HG02840 (cell line): Measurements from ENCODE around the gene TXNDC11.

ENCODE experiments used
- ATAC-seq: cut with Tn5 transposase; IDR thresholded peaks from one replicate; pipeline ENCODE4 v1.9.1; 2021; ENCODE audit warnings: mild to moderate bottlenecking, moderate library complexity, moderate number of reproducible peaks; ENCODE audit not compliant: unreplicated experiment, low FRiP score

The TXNDC11 gene

DNA sequence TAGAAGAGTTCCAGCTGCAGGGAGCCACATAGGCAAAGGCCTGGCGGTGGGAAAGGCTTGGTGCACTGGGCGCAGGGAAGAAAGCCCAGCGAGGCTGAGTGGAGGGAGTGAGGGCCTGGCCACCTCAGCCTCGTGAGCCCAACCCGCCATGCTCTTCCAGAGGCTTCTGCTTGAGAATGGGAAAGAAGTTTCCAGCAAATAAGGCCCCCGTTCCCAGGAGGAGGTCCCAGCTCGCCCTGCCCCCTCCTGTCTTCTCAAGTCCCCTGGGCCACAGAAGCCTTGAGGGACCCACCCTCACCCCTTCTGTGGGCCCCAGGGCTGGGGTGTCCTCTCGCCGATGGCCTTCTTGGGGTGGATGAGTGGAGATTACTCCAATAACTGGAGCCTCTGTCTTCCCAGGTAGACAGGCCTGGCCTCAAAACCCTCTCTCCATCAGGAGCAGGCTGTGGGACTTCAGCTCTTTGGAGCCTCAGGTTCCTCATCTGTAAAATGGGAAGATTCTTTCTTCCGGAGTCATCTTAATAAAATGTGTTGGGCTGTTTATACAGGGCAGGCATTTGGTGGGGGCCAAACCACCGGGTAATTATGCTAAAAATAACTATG is 75.3 kb downstream of the TXNDC11 start:
- no peak for ATAC-seq

DNA sequence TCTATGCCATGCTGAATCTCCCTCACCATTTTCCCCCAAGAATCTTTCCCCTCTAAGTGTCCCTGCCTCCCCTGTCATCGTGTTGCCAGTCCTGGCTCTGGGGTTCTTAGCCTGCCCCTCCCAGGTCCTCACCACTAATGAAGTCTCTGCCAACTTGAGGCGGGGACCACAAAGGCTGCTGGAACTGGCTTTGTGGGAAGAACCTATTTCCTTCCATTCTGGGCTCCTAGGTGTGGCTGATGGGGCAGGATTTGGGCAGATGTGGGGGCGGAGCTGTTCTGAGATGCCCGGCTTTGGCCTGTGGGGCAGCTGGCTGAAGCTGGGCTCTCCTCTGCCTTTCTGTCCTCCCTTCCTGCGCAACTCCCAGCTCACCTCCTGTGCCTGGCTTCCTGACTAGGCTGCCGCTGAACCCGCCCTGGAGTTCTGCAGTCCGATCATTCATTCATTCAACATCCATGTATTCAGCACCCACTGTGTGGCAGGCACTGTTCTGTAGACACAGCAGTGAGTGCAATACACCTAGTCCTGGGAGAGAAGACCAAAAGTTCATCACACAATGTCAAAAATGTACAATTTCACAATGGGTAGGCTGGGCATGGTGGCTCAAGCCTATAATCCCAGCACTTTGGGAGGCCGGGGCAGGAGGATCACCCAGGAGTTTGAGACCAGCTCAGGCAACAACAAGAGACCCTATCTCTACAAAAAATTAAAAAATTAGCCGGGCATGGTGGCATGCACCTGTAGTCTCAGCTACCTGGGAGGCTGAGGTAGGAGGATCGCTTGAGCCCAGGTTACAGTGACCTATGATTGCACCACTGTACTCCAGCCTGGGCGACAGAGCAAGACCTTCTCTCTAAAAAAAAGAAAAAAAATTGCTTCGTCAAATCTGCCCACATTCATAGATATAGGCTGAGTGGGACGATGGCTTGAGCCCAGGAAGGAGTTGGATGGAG is 76.3 kb downstream of the TXNDC11 start:
- ATAC-seq, result no peak

DNA sequence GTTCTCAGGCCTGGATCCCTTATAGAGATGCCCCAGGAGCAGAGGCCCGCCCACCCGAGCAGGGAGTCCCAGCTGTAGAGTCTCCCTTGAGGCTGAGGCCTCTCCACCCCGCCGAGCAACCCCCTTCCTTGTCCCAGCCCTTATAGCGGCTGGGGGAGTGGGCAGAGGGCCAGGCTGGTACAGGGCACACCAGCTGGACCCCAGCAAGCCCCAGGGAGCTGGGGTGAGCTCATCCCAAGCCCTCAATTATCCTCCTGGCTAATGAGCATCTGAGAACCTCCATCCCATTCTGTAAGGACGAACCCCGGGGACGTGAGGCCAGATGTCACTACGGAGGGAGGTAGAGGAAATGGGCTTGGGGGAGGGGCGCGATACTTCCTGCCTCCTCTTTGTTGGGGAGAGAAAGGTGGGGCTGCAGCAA is 77.6 kb downstream of the TXNDC11 start:
- ATAC-seq, result no peak

DNA sequence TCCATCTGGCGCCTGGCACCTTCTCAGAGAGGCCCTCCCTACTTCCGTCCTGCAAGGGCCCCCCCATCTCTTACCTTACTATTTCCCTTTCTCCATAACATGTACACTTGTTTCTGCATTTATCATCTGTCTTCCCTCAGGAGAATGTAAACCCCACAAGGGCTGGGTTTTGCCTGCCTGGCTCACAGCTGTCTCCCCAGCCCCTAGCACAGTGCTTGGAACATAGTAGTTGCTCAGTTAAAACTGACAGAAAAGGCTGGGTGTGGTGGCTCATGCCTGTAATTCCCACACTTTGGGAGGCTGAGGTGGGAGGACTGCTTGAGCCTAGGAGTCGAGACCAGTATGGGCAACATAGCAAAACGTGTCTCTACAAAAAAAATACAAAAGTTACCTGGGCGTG is 80.1 kb downstream of the TXNDC11 start:
- ATAC-seq, result no peak

DNA sequence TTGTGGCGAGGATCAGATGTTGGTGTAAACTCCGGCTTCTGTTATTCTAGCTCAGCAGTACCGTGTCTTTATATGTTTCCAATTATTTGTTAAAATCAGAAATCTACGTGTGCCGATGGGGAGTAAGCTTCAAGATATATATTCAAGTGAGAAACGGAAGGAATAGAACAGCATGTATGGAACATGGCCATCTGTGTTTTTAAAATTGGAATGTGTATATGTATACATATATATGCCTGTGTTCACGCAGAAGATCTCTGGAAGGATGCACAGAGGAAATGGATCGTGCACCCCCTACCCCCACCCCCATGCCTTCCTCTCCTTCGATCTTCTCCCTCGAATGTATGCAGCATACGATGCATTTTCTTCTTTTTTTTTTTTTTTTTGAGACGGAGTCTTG is 82.1 kb downstream of the TXNDC11 start:
- ATAC-seq, result no peak

DNA sequence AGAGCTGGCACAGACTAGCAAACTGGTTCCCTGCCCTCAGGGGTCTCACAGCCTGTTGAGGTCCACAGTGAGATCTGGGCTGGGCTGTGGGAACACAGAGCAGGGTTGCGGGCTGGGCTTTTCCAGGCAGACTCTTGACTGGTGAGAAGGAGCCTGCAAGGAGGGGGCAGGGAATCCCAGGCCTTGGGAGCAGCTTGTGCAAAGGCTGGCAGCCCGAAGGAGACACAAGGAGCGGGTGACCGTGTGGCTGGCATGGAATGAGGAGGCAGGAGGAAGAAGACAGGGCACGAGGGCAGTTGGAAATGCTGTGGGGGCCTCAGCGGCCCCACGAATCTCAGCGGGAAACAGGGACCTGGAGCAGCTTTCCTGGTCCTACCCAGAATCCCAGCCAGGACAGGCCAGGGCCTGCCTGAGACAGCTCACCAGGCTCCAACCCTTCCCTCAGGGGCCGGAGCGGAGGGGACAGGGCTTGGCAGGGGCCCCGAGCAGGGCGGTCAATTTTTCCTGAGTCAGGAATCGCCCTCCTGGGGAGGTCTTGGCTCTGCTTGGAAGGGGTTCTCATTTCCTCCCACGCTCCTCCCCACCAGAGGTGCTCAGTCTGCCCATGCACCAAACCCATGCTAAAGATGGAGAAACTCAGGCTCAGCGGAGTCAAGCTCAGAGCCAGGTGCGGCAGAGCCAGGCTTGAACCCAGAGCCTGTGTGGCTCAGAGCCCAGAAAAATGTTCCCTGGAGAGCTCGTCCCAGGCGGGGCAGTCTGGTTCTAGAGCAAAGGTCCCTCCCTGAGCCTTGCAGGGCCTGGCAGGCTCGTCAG is 83.6 kb downstream of the TXNDC11 start:
- ATAC-seq, result no peak

DNA sequence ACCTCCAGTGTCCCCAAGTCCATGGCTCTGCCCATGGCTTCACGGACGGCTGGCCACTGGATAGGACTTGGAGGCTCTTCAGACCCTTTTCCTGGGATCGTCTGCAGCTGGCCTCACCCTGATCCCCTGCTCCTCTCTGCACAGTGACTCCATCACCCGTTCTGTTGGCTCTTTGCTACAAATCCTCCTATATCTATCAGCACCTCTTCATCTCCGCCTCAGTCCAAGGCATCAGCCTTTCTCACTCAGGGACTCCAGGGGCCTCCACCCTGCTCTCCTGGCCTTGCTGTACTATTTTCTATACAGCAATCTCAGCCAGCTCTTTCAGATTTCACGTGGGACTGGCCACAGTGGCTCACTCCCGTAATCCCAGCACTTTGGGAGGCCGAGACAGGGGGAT is 85.1 kb downstream of the TXNDC11 start:
- no peak for ATAC-seq

DNA sequence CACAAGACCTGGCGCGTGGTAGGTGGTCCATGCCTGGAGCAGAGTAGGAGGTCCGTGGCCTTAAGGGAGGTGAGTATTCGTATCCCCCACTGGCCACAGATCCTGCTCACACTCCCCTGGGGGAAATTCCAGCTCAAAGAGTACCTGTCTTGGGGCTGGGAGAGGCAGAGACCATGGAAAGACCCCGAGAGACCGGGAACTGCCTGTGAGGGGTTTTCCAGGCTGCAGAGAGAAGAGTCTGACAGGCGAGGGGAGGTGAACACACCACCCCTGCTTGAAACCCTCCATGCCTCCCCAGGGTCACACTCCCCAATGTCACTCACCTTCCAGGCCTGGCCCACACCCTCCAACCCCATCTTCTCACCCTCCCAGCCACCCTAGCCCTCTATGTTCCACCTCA is 87.0 kb downstream of the TXNDC11 start:
- ATAC-seq, result no peak

DNA sequence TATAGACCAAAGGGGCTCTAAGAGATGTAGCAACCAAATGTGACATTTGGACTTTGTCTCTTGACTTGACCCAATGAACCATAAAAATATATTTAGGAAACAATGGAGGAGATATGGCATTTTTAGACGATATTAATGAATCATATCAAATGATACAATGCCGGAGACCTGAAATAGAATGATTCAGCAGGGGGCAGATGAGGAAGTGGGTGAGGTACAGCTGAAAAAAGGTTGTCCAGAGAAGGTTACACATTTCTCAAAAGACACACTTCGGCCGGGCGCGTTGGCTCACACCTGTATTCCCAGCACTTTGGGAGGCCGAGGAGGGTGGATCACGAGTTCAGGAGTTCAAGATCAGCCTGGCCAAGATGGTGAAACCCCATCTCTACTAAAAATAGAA is 90.9 kb downstream of the TXNDC11 start:
- no peak for ATAC-seq

DNA sequence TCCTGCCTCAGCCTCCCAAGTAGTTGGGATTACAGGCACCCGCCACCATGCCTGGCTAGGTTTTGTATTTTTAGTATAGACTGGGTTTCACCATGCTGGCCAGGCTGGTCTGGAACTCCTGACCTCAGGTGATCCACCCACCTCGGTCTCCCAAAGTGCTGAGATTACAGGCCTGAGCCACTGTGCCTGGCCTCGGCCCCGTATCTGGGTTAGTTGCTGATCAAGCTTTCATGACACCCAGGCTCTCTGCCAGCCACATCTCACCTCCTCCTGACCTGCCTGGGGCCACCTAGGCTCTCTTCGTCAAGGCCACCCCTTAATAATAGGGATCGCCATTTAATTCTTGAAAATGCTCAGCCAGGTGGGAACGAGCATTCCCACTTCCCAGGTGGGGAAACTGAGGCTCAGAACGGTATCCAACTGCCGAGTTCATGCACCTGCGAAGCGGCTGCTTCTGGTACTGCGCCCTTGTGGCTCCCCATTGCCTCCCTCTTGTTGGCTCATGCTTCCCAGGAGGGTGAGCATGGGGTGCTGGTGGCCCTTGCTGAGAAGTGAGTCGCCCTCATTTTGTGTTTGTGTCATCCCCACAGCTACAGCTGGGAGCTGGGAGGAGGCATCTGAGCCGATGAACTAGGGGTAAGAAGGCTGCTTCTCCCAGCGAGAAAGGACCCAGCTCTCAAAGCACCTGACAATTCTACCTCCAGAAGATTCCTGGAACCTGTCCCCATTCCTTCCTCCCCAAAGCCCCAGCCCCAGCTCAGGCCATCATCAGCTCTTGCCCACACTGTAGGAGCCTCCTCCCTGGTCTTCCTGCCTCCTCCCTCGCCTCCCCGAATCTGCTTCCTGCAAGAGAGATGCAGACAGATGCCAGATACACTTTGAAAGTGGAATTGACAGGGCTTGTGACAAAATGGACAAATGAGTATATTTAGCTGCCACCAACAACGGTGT is 91.7 kb downstream of the TXNDC11 start:
- no peak for ATAC-seq

DNA sequence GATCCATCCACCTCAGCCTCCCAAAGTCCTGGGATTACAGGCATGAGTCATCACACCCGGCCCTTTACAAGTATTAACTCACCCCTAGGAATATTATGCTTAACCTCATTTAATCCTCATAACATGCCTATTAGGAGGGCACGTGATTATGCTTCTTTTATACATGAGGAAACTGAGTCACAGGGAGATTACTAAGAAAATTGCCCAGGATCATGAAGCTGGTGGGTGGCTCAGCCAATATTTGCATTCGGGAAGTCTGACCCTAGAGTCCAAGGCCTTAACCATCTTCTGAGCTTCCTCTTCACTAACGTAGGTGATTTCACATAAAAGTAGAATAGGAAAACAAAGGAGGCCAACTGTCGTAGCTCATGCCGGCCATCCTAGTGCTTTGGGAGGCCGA is 93.4 kb downstream of the TXNDC11 start:
- ATAC-seq, result no peak

DNA sequence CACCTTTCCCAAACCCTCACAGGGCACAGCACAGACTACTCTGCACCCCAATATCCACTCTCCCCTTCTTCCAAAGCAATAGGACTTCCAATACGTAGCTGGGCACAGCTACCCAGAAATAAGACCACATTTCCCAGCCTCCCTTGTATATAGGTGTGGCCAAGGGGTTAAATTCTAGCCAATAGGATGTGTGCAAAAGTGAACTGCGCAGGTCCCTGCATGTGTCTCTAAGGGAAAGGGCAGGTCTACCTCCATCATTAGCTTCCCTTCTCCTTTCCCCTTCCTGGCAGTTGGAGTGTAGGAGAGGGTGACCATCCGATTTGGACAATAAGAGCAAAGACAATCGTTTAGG is 99.9 kb downstream of the TXNDC11 start:
- no peak for ATAC-seq

DNA sequence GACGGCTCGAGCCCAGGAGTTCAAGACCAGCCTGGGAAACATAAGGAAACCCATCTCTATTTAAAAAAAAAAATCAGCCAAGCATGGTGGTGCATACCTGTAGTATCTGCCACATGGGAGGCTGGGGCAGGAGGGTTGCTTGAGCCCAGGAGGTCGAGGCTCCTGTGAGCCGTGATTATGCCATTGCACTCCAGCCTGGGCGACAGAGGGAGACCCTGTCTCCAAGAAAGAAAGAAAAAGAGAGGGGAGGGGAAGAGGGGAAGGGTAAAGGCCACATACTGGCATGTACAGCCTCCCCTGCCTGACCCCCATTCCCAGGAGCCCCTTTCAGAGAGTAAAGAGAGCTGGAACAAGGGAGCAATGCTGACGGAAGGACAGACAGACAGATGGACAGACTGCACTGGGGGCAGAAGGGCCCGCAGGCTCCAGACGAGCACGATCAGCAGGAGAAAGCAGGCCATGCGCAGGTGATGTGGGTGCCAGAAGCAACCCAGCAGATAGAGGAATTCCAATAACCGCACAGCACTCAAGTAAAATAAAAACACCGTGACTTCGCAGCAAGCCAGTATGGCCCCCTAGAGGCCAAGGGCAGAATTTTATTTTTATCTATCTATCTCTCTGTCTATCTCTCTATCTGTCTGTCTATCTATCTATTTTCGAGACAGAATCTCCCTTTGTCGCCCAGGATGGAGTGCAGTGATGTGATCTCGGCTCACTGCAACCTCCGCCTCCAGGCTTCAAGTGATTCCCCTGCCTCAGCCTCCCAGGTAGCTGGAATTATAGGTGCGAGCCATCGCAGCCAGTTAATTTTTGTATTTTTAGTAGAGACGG is 101.5 kb downstream of the TXNDC11 start:
- no peak for ATAC-seq

DNA sequence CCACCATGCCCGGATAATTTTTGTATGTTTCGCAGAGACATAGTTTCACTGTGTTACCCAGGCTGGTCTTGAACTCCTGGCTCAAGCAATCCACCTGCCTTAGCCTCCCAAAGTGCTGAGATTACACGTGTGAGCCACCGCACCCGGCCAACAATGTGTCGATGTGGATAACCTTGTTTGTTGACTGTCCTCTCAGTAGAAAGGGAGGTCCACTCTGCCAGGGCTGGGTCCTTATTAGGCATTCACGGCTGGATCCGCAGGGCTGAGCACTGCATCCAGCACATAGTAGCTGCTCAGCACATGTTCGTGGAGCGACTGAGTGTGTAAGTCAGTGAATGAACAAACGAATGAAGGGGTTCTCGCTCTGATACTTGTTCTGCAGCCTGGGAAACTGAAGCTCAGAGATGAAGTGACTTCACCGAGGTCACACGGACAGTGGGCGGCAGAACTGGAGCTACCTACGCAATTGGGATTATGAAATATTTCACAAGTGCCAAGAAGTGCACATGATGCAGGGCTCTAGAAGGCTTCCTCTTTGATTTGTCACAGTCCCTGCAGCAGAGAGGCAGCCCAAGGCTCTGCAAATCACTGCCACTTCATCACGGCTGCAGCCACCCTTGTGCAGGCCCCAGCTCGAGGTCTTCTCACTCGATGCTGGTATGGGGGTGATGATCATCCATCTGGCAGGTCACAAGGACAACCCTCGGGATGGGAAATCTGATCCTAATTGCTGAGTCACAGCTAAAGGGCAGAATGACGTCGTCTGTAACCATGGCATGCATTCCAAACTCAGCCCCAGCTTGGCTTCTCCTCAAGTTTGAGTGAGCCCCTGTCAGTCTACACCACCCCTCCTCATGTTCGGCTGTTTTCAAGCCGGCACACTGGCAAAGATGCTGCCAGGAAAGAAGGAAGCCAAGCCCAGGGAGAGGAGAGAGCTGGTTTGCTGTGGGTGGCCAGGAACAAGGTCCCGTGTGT is 102.4 kb downstream of the TXNDC11 start:
- ATAC-seq, result no peak

DNA sequence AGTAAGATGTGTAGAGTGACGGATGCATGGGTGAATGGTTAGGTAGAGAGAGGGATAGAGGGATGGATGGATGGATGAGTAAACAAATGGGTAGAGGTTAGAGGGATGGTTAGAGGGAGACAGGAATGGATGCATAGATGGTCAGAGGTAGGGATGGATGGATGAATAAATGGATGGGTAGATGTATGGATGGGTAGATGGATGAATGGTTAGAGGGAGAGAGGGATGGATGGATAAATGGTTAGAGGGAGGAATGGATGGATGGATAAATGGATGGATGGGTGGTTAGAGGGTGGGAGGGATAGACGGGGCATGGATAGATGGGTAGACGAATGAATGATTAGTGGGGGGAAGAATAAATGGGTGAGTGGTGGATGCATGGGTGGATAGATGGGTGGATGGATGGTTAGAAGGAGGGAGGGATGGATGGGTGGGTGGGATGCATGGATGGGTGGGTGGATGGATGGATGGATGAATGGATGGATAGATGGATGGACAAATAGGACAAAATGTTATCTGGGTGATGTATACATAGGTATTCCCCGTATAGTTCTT is 103.6 kb downstream of the TXNDC11 start:
- no peak for ATAC-seq

DNA sequence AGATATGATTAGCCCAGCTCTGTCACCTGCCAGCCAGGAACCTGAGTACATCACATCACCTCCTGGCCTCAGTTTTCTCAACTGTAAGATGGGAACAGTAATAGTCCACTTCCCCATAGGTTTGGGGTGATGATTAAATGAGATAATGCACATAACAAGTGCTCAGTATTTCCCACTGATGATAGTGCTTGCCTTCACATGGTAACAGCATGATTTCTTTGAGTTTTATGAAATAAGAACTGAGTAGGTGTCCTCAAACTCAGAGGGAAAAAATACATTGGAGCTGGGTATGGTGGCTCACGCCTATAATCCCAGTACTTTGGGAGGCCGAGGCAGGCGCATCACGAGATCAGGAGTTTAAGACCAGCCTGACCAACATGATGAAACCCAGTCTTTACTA is 104.5 kb downstream of the TXNDC11 start:
- no peak for ATAC-seq

DNA sequence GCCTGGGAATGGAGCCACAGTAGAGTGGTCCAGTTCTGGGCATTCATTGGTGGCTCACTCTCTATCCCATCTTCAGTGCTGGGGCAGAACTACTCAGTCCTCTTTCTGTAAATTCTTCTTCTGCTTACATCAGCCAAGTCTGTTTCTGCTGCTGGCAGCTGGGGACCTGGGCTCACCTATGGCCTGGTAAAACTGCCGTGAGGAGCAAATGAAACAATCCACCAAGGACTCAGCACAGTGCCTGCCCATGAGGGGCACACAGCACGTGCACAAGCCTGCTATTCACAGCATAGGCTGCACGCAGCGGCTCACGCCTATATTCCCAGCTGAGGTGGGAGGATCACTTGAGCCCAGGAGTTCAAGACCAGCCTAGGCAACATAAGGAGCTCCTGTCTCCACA is 105.3 kb downstream of the TXNDC11 start:
- ATAC-seq, result no peak

DNA sequence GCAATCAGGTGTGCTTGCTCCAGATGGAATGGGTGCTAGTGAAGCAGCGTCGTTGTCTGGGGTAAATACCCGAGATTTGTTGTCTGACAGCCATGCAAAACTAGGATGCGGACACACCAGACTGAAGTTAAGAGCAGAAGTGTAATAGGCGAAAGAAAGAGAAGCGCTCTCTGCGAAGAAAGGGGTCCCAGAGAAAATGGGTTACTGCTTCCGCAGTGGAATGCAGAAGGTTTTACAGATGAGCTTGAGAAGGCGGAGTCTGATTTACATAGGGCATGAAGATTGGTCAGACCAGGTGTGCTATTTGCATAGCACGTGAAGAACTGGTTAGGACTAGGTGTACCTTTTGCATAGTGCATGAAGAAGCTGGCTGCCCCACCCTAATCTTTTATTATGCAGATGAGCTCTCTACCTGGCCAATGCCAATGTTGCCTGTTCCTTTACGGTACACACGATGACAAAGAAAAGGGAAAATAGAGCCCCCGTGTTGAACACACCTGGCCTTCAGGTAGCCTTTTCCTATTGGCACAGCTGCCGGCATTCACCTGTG is 106.4 kb downstream of the TXNDC11 start:
- no peak for ATAC-seq
